Activated CD8-positive, alpha-beta T cell treated with anti-CD3 and anti-CD28 coated beads for 36 hours (primary cell): ENCODE measurements around the gene VASP. TPM values are rescaled to one million over a fixed set of nuclear protein-coding genes. Genes with fewer than 3 reads are reported as not detected.

Experiments
- ATAC-seq: fragments of 200-7000 bp; cut with Tn5 transposase; one replicate; pipeline ENCODE4 v1.10.0; 2021; ENCODE audit warnings: mild to moderate bottlenecking, moderate library complexity
- CTCF ChIA-PET: fragments of 350-600 bp; sonication (Branson Sonifier 250); formaldehyde crosslinking; loops from one replicate; lab custom pipeline; 2021; ENCODE audit warnings: antibody characterized with exemption; lab: Charles Lee
- POLR2A ChIA-PET: fragments of 350-600 bp; sonication (Branson Sonifier 250); formaldehyde crosslinking; loops from one replicate; lab custom pipeline; 2021; ENCODE audit warnings: antibody characterized with exemption; lab: Charles Lee
- DNase-seq: peaks from one replicate; pipeline ENCODE4 v3.0.0-alpha.2; 2020
- H3K27ac Mint-ChIP-seq: one replicate; pipeline ENCODE4 v1.8.0; 2021; ENCODE audit warnings: mild to moderate bottlenecking, mixed read lengths
- H3K27me3 Mint-ChIP-seq: one replicate; pipeline ENCODE4 v1.8.0; 2021; ENCODE audit warnings: mixed read lengths
- H3K36me3 Mint-ChIP-seq: one replicate; pipeline ENCODE4 v1.8.0; 2021; ENCODE audit warnings: low read depth, mixed read lengths
- H3K4me1 Mint-ChIP-seq: one replicate; pipeline ENCODE4 v1.8.0; 2021; ENCODE audit warnings: low read depth, mixed read lengths
- H3K4me3 Mint-ChIP-seq: one replicate; pipeline ENCODE4 v1.8.0; 2021; ENCODE audit warnings: mild to moderate bottlenecking, moderate library complexity, mixed read lengths
- H3K9me3 Mint-ChIP-seq: one replicate; pipeline ENCODE4 v1.8.0; 2021; ENCODE audit warnings: mixed read lengths
- intact Hi-C: fragments of 100-400 bp; cut with micrococcal nuclease; formaldehyde crosslinking; loops from one replicate; pipeline ENCODE4 v1.10.0; 2022
- total RNA-seq, 2 experiments: library from RNA; stranded (reverse); gene quantifications; one replicate each; pipeline ENCODE4 v1.2.3, GENCODE V29; 2021
- TF ChIP-seq, protein P1 (sequence below): fragments of 200-600 bp; IDR thresholded peaks from one replicate; pipeline ENCODE4 v1.8.0; 2022; ENCODE audit warnings: antibody characterized with exemption, mild to moderate bottlenecking

Gene VASP
- total RNA-seq, 2 experiments from 2014 or later, result 152 to 153 TPM

DNA sequence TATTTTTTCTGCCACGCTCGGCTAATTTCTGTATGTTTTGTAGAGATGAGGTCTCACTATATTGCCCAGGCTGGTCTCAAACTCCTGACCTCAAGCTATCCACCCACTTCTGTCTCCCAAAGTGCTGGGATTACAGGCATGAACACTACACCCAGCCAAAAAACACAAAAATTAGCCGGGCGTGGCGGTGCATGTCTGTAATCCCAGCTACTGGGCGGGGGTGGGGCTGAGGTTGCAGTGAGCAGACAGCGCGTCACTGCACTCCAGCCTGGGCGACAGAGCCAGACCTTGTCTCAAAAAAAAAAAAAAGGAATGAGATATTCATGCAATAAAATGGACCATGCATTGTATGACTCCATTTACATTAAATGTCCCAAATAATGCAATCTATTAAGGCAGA is 32.2 kb downstream of the VASP start:
- H3K9me3 Mint-ChIP-seq, result peaks cover 2% of the 10 kb centered on the region
- no peak for ATAC-seq
- POLR2A ChIA-PET, result no interaction called here

DNA sequence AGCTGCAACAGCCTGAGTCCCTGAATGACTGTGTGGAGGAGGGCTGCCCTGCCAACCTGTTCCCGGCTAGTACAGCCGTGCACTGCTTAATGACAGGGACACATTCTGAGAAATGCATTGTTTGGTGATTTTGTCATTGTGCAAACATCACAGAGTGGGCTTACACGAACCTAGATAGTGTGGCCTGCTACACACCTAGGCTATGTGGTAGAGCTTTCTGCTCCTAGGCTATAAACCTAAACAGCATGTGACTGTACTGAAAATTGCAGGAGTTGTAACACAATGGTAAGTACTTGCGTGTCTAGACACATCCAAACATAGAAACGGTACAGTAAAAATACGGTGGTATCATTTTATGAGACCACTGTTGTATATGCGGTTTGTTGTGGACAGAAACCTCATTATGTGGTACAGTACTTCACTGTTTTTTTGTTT is 35.0 kb downstream of the VASP start:
- ChIA-PET CTCF (no interaction called here), POLR2A (no interaction called here)
- Mint-ChIP-seq H3K9me3 (peaks cover 2% of the 10 kb centered on the region), H3K4me3 (no peak overlapping the region), H3K36me3 (no peaks in the 10 kb centered on the region), H3K27ac (no peak overlapping the region), H3K4me1 (peaks cover 5% of the 10 kb centered on the region), H3K27me3 (no peaks in the 10 kb centered on the region)
- DNase-seq, result no peak
- no peak for ATAC-seq
- intact Hi-C loops, result no loop called here
- TF ChIP-seq, protein P1, sequence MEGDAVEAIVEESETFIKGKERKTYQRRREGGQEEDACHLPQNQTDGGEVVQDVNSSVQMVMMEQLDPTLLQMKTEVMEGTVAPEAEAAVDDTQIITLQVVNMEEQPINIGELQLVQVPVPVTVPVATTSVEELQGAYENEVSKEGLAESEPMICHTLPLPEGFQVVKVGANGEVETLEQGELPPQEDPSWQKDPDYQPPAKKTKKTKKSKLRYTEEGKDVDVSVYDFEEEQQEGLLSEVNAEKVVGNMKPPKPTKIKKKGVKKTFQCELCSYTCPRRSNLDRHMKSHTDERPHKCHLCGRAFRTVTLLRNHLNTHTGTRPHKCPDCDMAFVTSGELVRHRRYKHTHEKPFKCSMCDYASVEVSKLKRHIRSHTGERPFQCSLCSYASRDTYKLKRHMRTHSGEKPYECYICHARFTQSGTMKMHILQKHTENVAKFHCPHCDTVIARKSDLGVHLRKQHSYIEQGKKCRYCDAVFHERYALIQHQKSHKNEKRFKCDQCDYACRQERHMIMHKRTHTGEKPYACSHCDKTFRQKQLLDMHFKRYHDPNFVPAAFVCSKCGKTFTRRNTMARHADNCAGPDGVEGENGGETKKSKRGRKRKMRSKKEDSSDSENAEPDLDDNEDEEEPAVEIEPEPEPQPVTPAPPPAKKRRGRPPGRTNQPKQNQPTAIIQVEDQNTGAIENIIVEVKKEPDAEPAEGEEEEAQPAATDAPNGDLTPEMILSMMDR, result no peak

More for the DNA sequence above, 32.2 kb downstream of the VASP start:
- CTCF ChIA-PET, result no interaction called here
- Mint-ChIP-seq H3K36me3 (no peaks in the 10 kb centered on the region), H3K27ac (no peak overlapping the region), H3K27me3 (no peaks in the 10 kb centered on the region), H3K4me3 (no peak overlapping the region), H3K4me1 (peaks cover 5% of the 10 kb centered on the region)
- DNase-seq, result no peak
- intact Hi-C loops, result no loop called here
- TF ChIP-seq, protein P1, result no peak

DNA sequence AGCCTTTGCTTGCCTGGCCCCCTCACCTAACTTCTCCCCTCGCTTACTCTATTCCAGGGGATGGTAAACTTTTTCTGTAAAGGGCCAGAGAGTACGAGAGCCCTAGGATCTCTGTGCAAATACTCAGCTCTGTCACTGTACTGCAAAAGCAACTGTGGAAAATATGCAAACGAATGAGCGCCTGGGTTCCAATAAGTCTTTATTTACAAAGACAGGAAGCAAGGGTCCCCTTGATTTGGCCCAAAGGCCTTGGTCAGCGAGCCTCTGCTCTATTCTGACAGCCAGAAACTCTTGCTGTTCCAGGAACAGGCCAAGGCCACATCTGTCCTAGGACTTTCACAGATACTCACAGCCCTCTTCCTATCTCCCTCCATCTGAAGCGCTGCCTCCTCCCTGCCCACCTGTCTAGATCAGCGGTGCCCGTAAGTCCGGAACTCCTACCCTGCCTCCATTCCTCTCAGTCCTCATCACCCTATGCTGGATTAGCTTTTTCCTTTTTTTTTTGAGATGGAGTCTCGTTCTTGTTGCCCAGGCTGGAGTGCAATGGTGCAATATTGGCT is 40.0 kb downstream of the VASP start:
- Mint-ChIP-seq H3K27ac (no peak overlapping the region), H3K9me3 (no peaks in the 10 kb centered on the region), H3K4me3 (no peak overlapping the region), H3K36me3 (no peaks in the 10 kb centered on the region), H3K4me1 (peaks cover 5% of the 10 kb centered on the region), H3K27me3 (no peaks in the 10 kb centered on the region)
- ChIA-PET POLR2A (no interaction called here), CTCF (interaction anchor here (1.3 kb wide), 2 partner anchors 11 to 23 kb away, joined by 3 to 4 read pairs; no protein-coding TSS in a partner anchor)
- intact Hi-C loops, result no loop called here
- TF ChIP-seq, protein P1, result no peak
- DNase-seq, result no peak
- no peak for ATAC-seq

DNA sequence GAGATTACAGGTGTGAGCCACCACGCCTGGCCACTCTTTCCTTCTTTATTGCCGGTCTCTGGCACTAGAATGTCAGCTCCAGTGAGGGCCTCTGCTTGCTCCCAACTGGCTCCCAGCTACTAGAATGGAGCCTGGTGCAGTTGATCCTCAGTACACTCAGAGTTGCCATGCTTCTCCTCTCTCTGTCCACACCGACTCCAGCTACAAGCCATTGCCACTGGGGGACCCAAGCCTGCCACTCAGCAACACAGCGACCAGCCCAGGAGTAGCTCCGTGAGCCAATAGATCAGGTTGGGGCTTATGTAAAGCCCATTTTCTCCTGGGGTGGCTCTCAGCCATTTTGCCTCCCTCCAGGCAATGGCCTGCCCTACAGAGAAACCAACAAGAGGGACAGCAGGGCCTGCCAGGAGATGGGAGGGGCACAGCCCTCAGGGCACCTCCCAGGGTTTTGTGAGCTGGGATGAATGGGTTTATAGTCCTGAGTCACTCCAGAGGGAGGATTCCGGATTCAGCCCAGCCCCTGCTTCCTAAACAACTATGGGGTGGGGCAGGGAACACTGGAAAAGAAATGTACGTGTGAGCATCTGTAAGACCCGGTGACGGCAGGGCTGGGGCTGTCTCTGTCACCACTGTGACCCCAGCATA is 40.8 kb downstream of the VASP start:
- Mint-ChIP-seq H3K4me1 (peaks cover 5% of the 10 kb centered on the region), H3K36me3 (peaks cover under 1% of the 10 kb centered on the region), H3K27me3 (no peaks in the 10 kb centered on the region), H3K4me3 (no peak overlapping the region), H3K27ac (no peak overlapping the region), H3K9me3 (no peaks in the 10 kb centered on the region)
- no peak for ATAC-seq
- ChIA-PET CTCF (interaction anchor here (1.3 to 2.7 kb wide), 2 partner anchors 10 to 23 kb away, joined by 3 to 7 read pairs; no protein-coding TSS in a partner anchor), POLR2A (no interaction called here)
- TF ChIP-seq, protein P1, result no peak
- no peak for DNase-seq
- intact Hi-C loops, result no loop called here

DNA sequence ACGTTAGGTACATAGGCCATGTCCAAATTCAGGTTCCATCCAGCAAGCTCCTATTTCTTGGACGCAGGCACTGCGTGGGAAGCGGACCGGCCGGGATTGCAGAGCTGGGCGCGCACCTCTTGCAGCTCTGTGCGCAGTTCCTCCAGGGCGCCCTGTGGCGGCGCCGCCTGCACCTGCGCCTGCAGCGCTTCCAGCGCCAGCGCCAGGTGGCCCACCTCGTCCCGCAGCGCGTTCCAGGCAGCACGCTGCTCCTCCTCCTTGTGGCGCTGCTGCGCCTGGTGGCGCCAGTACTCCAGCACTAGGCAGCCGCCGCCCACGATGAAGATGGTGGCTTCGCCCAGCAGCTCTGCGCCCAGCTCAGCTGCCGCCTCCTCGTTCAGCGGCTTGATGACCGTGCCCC is 46.2 kb downstream of the VASP start:
- Mint-ChIP-seq H3K27ac (no peak overlapping the region), H3K4me3 (no peak overlapping the region), H3K27me3 (no peaks in the 10 kb centered on the region), H3K4me1 (peaks cover 3% of the 10 kb centered on the region), H3K9me3 (no peaks in the 10 kb centered on the region), H3K36me3 (peaks cover 3% of the 10 kb centered on the region)
- ATAC-seq (no peak), DNase-seq (no peak)
- TF ChIP-seq, protein P1, result no peak
- ChIA-PET POLR2A (interaction anchor here (1.2 kb wide), 1 partner anchor 80 kb away, joined by 3 read pairs; no protein-coding TSS in a partner anchor), CTCF (no interaction called here)
- intact Hi-C loops, result no loop called here
